GM15510 (cell line): ENCODE data around the gene BRSK2.

Source experiments
- POLR2A ChIP-seq: IDR thresholded peaks from 3 replicates; pipeline ENCODE4 v1.6.1; 2011; ENCODE audit warnings: borderline replicate concordance; ENCODE audit not compliant: insufficient read length; ENCODE audit errors: extremely low read depth

The BRSK2 gene

DNA sequence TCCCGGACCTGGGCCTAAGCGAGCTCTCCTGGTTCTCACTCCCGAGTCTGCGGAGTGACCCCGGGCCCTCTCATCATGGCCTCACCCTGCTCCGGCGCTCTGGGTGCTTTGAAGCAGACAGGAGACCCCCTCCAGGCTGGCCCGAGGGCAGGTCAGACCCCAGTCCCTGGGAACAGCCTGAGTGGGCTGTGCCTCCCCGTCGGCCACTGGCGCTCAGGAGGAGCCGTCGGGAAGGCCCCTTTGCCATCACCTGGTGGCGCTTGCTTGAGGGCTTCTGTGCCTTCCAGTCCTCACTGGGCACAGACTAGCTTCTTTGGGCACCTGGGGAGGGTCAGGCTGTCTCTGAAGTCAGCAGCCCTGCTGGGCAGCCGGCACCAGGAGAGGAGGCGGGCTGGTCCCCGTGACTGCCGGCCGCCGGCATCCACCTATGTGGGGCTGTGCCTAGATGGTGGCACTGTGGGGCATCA, 6.7 kb downstream of the BRSK2 start:
- no peak for TF ChIP-seq POLR2A

- TF ChIP-seq POLR2A, result no peak
Observed at GRCh38 chr11:1397146-1397861, 7.6 kb downstream of the BRSK2 start.

DNA sequence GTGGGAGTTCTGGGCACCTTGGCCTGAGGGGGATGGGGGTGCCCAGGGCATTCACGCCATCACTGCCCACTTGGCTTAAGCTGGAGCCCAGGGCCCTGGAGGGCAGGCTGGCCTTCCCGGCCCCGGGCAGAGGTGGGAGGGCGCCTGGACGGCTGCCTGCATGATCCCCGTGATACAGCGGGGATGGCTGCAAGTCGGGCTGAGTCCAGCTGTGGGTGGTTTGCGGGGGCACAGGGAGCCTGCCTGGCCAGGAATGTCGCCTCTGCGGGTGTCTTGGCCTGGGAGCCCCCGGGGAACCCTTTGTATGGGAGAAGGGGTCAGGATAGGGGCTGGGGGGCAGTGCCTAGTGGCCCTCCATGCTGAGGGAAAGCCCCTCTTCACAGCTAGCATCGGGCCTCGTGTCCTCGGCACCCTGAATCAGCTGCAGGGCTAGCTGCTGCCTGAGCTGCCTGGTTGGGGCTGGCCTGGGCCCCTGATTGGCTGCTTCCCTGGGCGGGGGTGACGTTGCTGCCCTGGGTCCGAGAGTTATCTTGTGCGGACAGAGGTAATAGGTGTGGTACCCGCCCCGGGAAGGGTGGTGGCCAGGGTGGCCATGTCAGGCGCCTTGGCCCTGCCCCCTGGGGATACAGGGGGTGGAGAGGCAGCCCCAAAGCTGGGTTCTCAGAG, 8.3 kb downstream of the BRSK2 start:
- TF ChIP-seq POLR2A, result no peak

DNA sequence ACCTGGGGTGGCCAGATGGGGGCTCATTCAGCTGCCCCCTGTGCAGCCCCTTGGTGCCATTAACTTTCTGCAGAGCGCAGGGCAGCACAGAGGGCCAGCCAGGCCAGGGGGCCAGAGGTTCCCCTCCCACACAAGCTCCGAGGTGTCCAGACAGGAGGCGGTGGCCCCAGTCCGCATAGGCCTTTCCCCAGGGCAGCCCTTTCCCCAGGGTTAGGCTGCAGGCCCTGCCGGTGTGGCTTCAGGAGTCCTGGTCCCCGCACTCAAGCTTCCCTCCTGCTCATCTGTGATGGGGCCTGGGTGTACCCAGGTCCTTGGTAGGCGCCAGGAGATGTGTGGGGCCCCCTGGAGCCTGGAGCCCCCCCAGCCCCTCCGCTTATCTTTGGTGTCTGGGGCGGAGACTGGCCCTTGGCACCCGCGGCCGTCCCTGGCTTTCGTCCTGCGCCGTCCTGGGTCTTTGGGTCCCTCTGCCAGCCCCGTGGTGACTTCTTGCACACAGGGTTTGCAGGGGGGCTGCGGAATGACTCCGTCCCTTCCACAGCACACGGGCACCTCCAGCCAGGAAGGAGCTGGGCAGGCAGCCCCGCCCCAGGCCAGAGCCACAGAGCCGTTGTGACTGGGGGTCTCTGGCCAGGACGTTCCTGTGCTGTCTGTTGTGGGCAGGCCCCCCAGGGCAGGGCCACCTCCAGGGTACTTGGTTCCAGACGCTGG, 8.9 kb downstream of the BRSK2 start:
- TF ChIP-seq POLR2A, result no peak

DNA sequence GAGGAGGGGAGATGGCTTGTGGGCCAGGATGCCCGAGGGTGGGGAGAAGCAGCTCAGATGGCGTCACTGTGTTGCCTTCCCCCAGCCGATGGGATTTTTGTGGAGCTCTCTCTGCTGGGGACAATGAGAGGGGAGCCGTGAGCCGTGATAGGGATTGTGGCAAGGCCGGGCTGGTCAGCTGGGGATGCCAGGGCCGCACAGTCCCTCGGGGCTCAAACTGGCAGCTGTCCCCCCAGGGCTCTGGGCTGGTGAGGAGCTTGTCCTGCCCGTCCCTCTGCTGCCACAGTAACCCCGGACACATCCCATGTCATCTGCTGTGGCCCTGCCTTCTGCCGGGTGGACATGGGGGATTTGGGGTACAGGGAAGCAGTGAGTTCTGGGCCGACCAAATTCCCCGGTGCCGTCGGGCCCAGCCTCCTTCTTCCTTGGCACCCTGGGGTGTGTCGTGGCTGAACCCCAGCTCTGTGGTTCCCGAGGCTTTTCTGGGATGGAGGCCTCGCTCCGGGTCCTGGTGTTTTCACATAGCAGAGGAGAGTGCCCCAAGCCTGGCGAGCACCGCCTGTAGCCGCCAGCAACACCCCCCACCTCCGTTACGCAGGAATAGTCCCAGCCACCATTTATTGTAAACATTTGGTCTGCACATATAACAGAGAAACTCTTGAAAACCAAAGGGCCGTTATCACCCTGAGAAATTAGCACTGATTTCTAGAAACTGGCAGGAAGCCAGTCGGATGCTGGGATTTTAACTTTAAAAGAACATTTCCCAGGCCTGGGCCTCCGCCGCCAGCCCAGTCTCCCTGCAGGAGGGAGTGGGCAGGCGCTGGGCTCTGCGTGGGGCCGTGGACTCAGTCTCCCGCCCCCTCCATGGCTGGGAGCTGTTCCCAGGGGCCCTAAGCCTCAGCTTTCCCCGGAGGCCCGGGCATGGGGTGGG, 9.9 kb downstream of the BRSK2 start:
- no peak for TF ChIP-seq POLR2A

DNA sequence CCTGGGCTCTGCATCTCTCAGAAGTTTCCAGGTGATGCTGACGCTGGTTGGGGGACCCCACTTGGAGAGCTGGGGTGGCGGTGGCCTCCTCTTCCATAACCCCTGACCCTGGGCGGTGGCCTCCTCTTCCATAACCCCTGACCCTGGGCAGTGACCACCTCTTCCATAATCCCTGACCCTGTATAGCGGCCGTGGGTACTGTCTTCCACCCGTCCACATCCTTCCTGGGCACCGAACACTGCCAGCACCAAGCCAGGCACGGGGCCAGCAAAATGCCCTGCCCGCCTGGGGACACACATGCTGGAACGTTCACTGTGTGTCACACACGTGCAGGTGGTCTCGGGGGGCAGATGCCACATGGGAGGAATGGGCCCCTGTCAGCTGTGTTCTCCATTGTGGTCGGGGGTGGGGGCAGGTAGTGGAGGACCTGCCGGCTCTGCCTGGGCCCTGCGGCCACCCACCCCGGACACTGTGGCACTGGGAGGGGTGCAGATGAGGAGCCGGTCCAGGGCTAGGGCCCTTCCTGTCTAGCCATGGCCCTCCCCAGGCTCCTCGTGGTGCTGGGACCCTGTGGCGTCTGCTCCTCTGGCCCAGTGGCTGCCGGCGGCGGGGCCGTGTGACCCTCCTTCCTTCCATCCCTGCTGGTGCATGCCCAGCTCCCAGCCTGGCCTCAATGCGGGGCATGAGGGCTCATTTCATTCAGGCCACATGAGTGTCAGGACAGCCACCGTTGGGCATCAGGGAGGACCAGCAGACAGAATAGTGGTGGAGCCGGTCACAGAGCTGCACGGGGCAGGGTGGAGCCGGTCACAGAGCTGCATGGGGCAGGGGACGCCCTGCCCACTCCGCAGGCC, 10.8 kb downstream of the BRSK2 start:
- no peak for TF ChIP-seq POLR2A

- TF ChIP-seq POLR2A, result no peak
Observed at GRCh38 chr11:1401171-1401445, 11.4 kb downstream of the BRSK2 start.

GRCh38 chr11:1401656-1402221, 12.0 kb downstream of the BRSK2 start:
- TF ChIP-seq POLR2A, result no peak

- no peak for TF ChIP-seq POLR2A
Observed at GRCh38 chr11:1402355-1403077, 12.8 kb downstream of the BRSK2 start.

DNA sequence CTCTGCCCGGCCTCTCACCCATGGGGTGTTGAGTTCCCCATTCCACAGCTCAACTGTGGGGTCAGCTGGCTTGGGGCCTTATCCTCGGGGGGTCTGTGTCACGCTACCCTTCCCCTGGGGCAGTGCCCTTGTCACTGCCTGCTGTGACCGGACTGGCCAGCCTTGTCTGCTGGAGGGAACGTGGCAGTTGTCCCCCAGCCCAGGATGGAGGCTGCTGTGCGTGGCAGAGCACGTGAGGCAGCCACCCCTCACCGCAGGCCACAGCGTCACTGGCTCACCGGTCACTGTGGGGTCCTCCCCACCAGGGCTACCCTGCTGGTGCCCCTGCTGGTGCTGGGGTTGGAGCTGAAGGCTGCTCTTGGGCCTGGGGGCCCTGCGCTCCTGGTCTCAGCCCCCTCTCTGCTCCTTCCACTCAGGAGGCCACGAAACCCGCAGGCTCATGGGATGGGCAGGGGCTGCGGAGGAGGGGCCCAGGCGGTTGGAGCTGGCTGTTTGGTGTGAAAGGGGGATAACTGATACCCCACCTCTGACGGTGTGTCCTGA, 13.4 kb downstream of the BRSK2 start:
- no peak for TF ChIP-seq POLR2A

- TF ChIP-seq POLR2A, result no peak
Observed at GRCh38 chr11:1403721-1404460, 14.2 kb downstream of the BRSK2 start.

- no peak for TF ChIP-seq POLR2A
Observed at GRCh38 chr11:1404461-1405185, 14.9 kb downstream of the BRSK2 start.
